Measurements from ENCODE around the gene ACBD4.
"Not testable (repeated sequence)": the region's sequence is repeated elsewhere in the genome, so short reads cannot be mapped to it uniquely, and the experiment has no call there.

ACBD4 gene

GRCh38 chr17:45118691-45119090 lies 16.8 kb upstream of the ACBD4 start:
- DNase-seq (ENCODE audit: low read depth) = no peak
- no peak overlapping the region for H3K4me3 ChIP-seq (ENCODE audit: low read depth, low read length)
- in situ Hi-C loops (cut with HindIII; ENCODE audit: low sequenced_read_pairs) = no loop called here
- no peak for TF ChIP-seq CTCF (IDR thresholded peaks at IDR 0.05; ENCODE audit: low read depth, low read length, missing control alignments)

- in situ Hi-C loops (cut with HindIII; ENCODE audit: low sequenced_read_pairs) = no loop called here
- no peak for TF ChIP-seq CTCF (IDR thresholded peaks at IDR 0.05; ENCODE audit: low read depth, low read length, missing control alignments)
Observed at GRCh38 chr17:45119964-45120363, 15.5 kb upstream of the ACBD4 start.

GRCh38 chr17:45120558-45120957 lies 14.9 kb upstream of the ACBD4 start:
- in situ Hi-C loops (cut with HindIII; ENCODE audit: low sequenced_read_pairs) = no loop called here
- TF ChIP-seq CTCF (IDR thresholded peaks at IDR 0.05; ENCODE audit: low read depth, low read length, missing control alignments) = no peak
- DNase-seq (ENCODE audit: low read depth) = no peak
- no peak overlapping the region for H3K4me3 ChIP-seq (ENCODE audit: low read depth, low read length)

More at GRCh38 chr17:45119964-45120363, 15.5 kb upstream of the ACBD4 start:
- H3K4me3 ChIP-seq (ENCODE audit: low read depth, low read length) = no peak overlapping the region
- DNase-seq (ENCODE audit: low read depth) = no peak

GRCh38 chr17:45121055-45121454 lies 14.4 kb upstream of the ACBD4 start:
- DNase-seq (ENCODE audit: low read depth) = no peak
- TF ChIP-seq CTCF (IDR thresholded peaks at IDR 0.05; ENCODE audit: low read depth, low read length, missing control alignments) = no peak
- no peak overlapping the region for H3K4me3 ChIP-seq (ENCODE audit: low read depth, low read length)
- in situ Hi-C loops (cut with HindIII; ENCODE audit: low sequenced_read_pairs) = no loop called here

- TF ChIP-seq CTCF (IDR thresholded peaks at IDR 0.05; ENCODE audit: low read depth, low read length, missing control alignments) = no peak
- in situ Hi-C loops (cut with HindIII; ENCODE audit: low sequenced_read_pairs) = no loop called here
- DNase-seq (ENCODE audit: low read depth) = no peak
- no peak overlapping the region for H3K4me3 ChIP-seq (ENCODE audit: low read depth, low read length)
Observed at GRCh38 chr17:45123076-45123770, 12.3 kb upstream of the ACBD4 start.

GRCh38 chr17:45123930-45124796 lies 11.3 kb upstream of the ACBD4 start:
- DNase-seq (ENCODE audit: low read depth) = peak; percentile 65
- in situ Hi-C loops (cut with HindIII; ENCODE audit: low sequenced_read_pairs) = no loop called here
- H3K4me3 ChIP-seq (ENCODE audit: low read depth, low read length) = no peak overlapping the region
- no peak for TF ChIP-seq CTCF (IDR thresholded peaks at IDR 0.05; ENCODE audit: low read depth, low read length, missing control alignments)

GRCh38 chr17:45124797-45125122 lies 10.7 kb upstream of the ACBD4 start:
- DNase-seq (ENCODE audit: low read depth); H3K4me3 ChIP-seq (ENCODE audit: low read depth, low read length); in situ Hi-C loops (cut with HindIII; ENCODE audit: low sequenced_read_pairs): not testable (repeated sequence)
